Urinary bladder (tissue), 2 donors: ENCODE measurements around the gene EN2. TPM values are rescaled to one million over a fixed set of nuclear protein-coding genes. Genes with fewer than 3 reads are reported as not detected.

Source experiments
- polyA plus RNA-seq: library from polyadenylated mRNA; stranded (reverse); fragments of 200-250 nt; gene quantifications from one replicate; pipeline ENCODE4 v1.2.3, GENCODE V29; 2013
- total RNA-seq: library from RNA; depleted of rRNA; stranded (reverse); fragments of >200 nt; gene quantifications from one replicate; pipeline ENCODE4 v1.2.3, GENCODE V29; 2014
- donor health status: healthy.

EN2 gene
- total and polyA plus RNA-seq, 2 donors, result 0.06 TPM; not detected in 1

Other genes with a start within 250 kb of the EN2 start
- gene INSIG1, start 160.3 kb upstream of the EN2 start, total RNA-seq, result 72.2 TPM
- 38.1 TPM for gene INSIG1, start 160.3 kb upstream of the EN2 start, polyA plus RNA-seq
- 0.32 TPM for gene CNPY1, start 88.4 kb downstream of the EN2 start, total RNA-seq
- gene CNPY1, start 88.4 kb downstream of the EN2 start, polyA plus RNA-seq, result not detected
- gene RBM33, start 186.5 kb downstream of the EN2 start, total RNA-seq, result 49.2 TPM
- 15.6 TPM for gene RBM33, start 186.5 kb downstream of the EN2 start, polyA plus RNA-seq